WI38 (cell line): Measurements from ENCODE around the gene KLHL21.
"Not testable (repeated sequence)": the region's sequence is repeated elsewhere in the genome, so short reads cannot be mapped to it uniquely, and the experiment has no call there.

ENCODE experiments used
- H3K4me3 ChIP-seq: 2 replicates; pipeline ENCODE4 v1.5.1; 2011; ENCODE audit warnings: low read depth, mild to moderate bottlenecking, control low read depth, low read length
- TF ChIP-seq, protein P1 (sequence below): IDR thresholded peaks from 2 replicates; pipeline ENCODE4 v1.5.1; 2012; ENCODE audit warnings: low read depth, mild to moderate bottlenecking, control low read depth, low read length

The KLHL21 gene

DNA sequence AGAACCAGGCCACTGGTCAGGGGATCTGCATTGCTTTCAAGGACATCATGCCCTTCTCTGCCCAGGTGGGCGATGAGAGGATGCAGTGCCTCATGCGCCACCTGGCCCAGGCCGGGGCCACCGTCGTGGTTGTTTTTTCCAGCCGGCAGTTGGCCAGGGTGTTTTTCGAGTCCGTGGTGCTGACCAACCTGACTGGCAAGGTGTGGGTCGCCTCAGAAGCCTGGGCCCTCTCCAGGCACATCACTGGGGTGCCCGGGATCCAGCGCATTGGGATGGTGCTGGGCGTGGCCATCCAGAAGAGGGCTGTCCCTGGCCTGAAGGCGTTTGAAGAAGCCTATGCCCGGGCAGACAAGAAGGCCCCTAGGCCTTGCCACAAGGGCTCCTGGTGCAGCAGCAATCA lies 27.9 kb downstream of the KLHL21 start:
- H3K4me3 ChIP-seq: no peak overlapping the region
- TF ChIP-seq, protein P1, sequence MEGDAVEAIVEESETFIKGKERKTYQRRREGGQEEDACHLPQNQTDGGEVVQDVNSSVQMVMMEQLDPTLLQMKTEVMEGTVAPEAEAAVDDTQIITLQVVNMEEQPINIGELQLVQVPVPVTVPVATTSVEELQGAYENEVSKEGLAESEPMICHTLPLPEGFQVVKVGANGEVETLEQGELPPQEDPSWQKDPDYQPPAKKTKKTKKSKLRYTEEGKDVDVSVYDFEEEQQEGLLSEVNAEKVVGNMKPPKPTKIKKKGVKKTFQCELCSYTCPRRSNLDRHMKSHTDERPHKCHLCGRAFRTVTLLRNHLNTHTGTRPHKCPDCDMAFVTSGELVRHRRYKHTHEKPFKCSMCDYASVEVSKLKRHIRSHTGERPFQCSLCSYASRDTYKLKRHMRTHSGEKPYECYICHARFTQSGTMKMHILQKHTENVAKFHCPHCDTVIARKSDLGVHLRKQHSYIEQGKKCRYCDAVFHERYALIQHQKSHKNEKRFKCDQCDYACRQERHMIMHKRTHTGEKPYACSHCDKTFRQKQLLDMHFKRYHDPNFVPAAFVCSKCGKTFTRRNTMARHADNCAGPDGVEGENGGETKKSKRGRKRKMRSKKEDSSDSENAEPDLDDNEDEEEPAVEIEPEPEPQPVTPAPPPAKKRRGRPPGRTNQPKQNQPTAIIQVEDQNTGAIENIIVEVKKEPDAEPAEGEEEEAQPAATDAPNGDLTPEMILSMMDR: no peak

DNA sequence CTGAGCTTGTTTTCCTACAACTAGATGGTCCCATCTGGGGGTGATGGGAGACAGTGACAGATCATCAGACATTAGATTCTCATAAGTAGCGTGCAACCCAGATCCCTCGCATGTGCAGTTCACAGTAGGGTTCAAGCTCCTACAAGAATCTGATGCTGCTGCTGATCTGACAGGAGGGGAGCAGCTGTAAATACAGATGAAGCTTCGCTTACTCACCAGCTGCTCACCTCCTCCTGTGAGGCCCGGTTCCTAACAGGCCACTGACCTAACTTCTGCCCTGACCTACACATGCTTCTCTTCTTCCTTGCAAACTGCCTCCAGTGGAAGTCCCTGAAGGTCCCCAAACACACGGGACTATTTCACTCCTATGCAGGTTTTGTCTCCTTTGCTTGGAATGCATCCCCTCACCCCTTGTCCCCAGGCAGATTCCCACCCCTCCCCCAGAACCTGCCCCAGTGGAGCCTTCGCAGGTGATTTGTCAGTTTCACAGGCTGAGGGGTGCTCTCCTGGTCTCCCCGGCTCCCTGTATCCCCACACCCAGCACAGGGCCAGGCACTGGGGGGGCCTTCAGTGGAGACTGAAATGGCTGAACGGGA lies 28.5 kb downstream of the KLHL21 start:
- TF ChIP-seq, protein P1: no peak
- no peak overlapping the region for H3K4me3 ChIP-seq

DNA sequence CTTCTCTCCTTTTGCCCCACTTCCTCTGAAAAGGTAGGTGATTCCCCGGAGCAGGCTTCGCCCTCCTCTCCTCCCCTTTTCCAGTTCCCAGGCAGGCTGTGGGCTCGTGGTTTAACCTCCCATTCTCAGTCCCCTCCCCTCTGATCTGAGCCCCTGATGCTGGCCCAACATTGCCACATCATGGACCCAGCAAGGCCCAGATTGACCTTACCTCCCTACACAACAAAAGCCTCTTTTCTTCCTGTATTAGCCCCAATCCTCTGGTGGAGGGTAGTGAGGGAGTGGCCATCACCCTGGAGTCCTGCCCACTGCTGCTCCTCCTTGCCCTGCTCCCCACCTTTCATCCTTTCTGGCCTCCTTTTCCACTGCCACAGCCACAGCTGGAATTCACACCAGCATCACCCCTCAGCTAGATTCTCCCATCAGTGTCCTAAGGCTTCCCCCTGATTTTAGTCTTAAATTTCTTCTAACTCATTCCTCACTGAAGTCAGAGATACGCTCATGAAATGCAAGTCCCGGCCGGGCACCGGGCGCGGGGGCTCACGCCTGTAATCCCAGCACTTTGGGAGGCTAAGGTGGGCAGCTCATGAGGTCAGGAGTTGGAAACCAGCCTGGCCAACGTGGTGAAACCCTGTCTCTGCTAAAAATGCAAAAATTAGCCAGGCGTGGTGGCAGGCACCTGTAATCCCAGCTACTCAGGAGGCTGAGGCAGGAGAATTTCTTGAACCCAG lies 29.9 kb downstream of the KLHL21 start:
- H3K4me3 ChIP-seq: no peak overlapping the region
- TF ChIP-seq, protein P1: no peak

DNA sequence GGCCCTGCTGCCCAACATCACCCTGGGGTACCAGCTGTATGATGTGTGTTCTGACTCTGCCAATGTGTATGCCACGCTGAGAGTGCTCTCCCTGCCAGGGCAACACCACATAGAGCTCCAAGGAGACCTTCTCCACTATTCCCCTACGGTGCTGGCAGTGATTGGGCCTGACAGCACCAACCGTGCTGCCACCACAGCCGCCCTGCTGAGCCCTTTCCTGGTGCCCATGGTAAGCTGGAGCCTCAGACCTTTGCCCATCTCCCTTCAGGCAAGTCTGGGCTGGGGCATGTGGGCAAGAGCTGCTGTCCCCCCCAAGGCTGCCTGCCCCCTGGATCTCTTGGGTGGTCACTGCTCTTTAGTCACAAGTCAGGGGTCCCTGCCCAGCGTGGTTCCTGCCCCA lies 31.7 kb downstream of the KLHL21 start:
- no peak overlapping the region for H3K4me3 ChIP-seq
- TF ChIP-seq, protein P1: no peak

DNA sequence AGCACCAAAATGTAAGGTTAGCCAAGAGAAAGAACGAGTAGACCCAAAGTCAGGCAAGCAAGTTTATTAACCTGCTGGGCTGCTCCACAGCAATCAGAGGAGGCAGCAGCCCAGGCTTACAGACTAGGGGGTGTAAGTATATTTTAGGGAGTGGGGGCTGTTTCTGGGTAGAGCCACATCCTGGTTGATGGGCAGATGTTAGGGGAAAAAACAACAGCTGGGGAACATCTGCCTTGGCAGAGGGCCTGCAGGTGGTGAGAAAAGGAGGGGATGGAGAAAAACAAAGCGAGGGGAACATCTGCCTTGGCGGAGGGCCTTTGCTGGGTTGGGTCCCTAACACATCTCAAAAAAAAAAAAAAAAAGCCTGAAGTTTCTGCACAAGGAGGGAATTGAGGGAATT lies 32.6 kb downstream of the KLHL21 start:
- TF ChIP-seq, protein P1: no peak
- no peak overlapping the region for H3K4me3 ChIP-seq

DNA sequence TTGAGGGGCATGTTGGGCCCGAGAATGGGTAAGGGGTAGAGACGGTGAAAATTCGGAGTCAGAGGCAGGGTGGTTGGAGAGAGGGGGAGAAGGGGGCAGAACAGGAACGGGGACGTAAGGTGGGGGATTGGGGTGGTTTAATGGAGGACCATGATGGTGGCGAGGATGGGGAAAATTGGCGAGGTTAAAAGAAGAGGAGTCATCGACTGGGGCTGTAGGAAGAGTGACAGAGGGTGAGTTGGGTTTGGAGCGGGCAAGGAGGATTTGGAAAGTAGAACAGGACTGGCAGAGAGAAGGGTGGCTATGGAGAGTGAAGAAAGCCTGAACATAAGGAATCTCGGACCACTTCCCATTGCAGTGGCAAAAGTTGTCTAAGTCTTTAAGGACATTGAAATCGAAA lies 33.6 kb downstream of the KLHL21 start:
- no peak overlapping the region for H3K4me3 ChIP-seq
- TF ChIP-seq, protein P1: no peak

DNA sequence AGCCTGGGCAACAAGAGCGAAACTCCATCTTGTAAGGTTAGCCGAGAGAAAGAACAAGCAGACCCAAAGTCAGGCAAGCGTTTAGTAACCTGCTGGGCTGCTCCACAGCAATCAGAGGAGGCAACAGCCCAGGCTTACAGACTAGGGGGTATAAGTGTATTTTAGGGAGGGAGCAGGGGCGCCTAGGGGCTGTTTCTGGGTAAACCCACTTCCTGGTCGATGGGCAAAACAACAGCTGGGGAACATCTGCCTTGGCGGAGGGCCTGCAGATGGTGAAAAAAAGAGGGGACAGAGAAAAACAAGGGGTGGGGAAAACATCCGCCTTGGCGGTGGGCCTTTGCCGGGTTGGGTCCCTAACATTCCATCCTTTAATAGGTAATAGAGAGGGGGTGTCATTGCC lies 42.4 kb downstream of the KLHL21 start:
- no peak overlapping the region for H3K4me3 ChIP-seq
- TF ChIP-seq, protein P1: no peak

DNA sequence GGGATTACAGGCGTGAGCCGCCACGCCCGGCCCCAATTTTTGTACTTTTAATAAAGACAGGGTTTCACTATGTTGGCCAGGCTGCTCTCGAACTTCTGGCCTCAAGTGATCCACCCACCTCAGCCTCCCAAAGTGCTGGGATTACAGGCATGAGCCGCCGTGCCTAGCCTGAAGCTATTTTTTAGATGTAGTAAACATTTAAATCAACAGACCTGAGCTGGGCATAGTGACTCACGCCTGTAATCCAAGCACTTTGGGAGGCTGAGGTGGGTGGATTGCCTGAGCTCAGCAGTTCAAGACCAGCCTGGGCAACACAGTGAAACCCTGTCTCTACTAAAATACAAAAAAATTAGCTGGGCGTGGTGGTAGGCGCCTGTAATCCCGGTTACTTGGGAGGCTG lies 43.5 kb downstream of the KLHL21 start:
- not testable (repeated sequence) for H3K4me3 ChIP-seq
